ENCODE measurements around the gene CNTN4. TPM values are rescaled to one million over a fixed set of nuclear protein-coding genes. Genes with fewer than 3 reads are reported as not detected.

The CNTN4 gene
- total RNA-seq, 1 donor from 2014 or later, result 11.0 TPM

DNA sequence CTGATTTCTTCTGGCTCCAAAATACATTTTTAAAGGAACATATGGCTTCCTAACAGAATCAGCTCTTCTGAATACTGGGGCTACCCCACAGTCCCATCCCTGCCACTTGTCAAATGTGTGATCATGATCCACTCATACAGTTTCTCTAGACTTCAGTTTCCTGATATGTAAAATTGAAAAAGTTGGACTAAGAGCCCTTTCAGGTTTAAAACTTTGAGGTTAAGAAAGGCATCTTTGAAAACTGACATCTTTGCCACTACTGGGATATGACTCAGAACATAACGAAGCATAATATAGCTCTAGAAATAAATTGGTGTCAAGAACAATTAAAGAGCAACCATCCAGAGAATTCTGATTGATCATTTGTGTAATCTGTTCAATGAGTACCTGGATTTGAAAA lies 763.3 kb downstream of the CNTN4 start:
- H3K27ac ChIP-seq (ENCODE audit: low read depth, low read length), result no peak overlapping the region
- no peak overlapping the region for H3K4me3 ChIP-seq (ENCODE audit: low read length in 3 of 3)
- H3K27me3 ChIP-seq (ENCODE audit: control insufficient read depth in 3 of 3, insufficient read depth in 3 of 3, low read length in 3 of 3), result no peaks in the 10 kb centered on the region
- H3K4me1 ChIP-seq (ENCODE audit: control insufficient read depth in 3 of 3, insufficient read depth in 3 of 3, low read length in 3 of 3), result no peaks in the 10 kb centered on the region
- H3K9ac ChIP-seq (ENCODE audit: low read depth in 1 of 3, low read length in 3 of 3), result no peak overlapping the region
- no peaks in the 10 kb centered on the region for H3K9me3 ChIP-seq (ENCODE audit: control insufficient read depth in 3 of 3, low read length in 3 of 3)
- no peaks in the 10 kb centered on the region for H3K36me3 ChIP-seq (ENCODE audit: control insufficient read depth in 3 of 3, insufficient read depth in 3 of 3, low read length in 3 of 3)

DNA sequence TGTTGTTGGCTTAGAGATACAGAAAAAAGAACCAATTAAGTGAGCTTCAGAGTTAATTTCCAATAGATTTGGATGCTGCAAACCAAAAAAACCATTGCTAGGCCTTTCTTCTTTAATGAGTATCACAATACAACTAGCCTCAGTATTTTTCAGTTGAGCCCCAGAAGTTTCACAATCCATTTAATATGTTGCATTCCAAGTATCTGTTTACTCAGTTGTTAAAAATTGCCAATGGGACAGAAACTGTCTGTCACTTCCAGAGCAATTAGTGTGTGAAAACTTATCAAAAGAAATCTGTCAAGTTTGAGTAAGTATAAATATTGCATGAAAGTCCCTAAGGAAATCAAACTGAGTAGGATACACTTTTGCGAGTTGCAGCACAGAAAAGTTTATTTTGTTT lies 763.7 kb downstream of the CNTN4 start:
- Histone ChIP-seq H3K9ac (ENCODE audit: low read depth in 1 of 3, low read length in 3 of 3) (no peak overlapping the region), H3K4me3 (ENCODE audit: low read length in 3 of 3) (no peak overlapping the region), H3K27me3 (ENCODE audit: control insufficient read depth in 3 of 3, insufficient read depth in 3 of 3, low read length in 3 of 3) (no peaks in the 10 kb centered on the region), H3K36me3 (ENCODE audit: control insufficient read depth in 3 of 3, insufficient read depth in 3 of 3, low read length in 3 of 3) (no peaks in the 10 kb centered on the region), H3K4me1 (ENCODE audit: control insufficient read depth in 3 of 3, insufficient read depth in 3 of 3, low read length in 3 of 3) (no peaks in the 10 kb centered on the region), H3K27ac (ENCODE audit: low read depth, low read length) (no peak overlapping the region), H3K9me3 (ENCODE audit: control insufficient read depth in 3 of 3, low read length in 3 of 3) (no peaks in the 10 kb centered on the region)

DNA sequence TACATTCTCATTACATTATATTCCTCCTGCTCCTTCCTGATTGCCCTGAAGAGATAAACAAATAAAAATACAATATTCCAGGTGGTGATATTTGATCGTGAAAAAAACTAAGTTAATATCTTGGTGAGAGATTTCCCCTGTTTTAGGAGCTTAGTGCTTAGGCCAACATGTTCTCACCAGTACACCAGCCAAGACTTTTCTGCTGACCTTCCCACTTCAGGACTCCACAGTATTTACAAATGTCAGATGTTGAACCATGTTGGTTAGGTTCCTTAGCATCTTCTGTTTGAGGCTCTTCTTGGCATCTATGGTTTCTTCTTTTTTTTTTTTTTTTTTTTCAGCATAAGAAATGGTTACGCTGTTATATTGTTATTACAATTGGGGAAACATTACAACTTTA lies 764.5 kb downstream of the CNTN4 start:
- Histone ChIP-seq H3K4me1 (ENCODE audit: control insufficient read depth in 3 of 3, insufficient read depth in 3 of 3, low read length in 3 of 3) (no peaks in the 10 kb centered on the region), H3K36me3 (ENCODE audit: control insufficient read depth in 3 of 3, insufficient read depth in 3 of 3, low read length in 3 of 3) (no peaks in the 10 kb centered on the region), H3K4me3 (ENCODE audit: low read length in 3 of 3) (no peak overlapping the region), H3K27me3 (ENCODE audit: control insufficient read depth in 3 of 3, insufficient read depth in 3 of 3, low read length in 3 of 3) (no peaks in the 10 kb centered on the region), H3K9ac (ENCODE audit: low read depth in 1 of 3, low read length in 3 of 3) (no peak overlapping the region), H3K9me3 (ENCODE audit: control insufficient read depth in 3 of 3, low read length in 3 of 3) (no peaks in the 10 kb centered on the region), H3K27ac (ENCODE audit: low read depth, low read length) (no peak overlapping the region)

DNA sequence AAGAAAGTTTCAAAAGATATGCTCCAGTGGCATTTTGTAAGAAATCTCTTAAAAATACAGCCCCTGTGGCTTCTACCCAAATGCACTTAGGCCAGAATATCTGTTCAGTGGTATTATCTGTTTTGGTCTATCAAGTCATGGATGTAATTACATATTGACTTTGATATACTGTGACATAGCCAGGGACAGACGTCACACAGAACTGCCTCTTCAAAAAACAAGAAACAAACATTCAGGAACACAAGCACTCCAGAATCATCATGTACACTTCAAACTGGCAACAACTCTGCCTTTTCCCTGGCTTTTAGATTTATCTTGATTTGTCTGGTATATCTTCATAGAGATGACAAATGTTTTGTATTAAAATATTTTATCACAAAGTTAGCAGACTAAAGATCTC lies 771.2 kb downstream of the CNTN4 start:
- H3K27me3 ChIP-seq (ENCODE audit: control insufficient read depth in 3 of 3, insufficient read depth in 3 of 3, low read length in 3 of 3), result no peaks in the 10 kb centered on the region
- peaks cover 0 to 2% (median 0%) of the 10 kb centered on the region in 3 donors for H3K4me1 ChIP-seq (ENCODE audit: control insufficient read depth in 3 of 3, insufficient read depth in 3 of 3, low read length in 3 of 3)
- no peaks in the 10 kb centered on the region for H3K36me3 ChIP-seq (ENCODE audit: control insufficient read depth in 3 of 3, insufficient read depth in 3 of 3, low read length in 3 of 3)
- no peak overlapping the region for H3K27ac ChIP-seq (ENCODE audit: low read depth, low read length)
- H3K4me3 ChIP-seq (ENCODE audit: low read length in 3 of 3), result no peak overlapping the region
- no peak overlapping the region for H3K9ac ChIP-seq (ENCODE audit: low read depth in 1 of 3, low read length in 3 of 3)
- H3K9me3 ChIP-seq (ENCODE audit: control insufficient read depth in 3 of 3, low read length in 3 of 3), result no peaks in the 10 kb centered on the region

DNA sequence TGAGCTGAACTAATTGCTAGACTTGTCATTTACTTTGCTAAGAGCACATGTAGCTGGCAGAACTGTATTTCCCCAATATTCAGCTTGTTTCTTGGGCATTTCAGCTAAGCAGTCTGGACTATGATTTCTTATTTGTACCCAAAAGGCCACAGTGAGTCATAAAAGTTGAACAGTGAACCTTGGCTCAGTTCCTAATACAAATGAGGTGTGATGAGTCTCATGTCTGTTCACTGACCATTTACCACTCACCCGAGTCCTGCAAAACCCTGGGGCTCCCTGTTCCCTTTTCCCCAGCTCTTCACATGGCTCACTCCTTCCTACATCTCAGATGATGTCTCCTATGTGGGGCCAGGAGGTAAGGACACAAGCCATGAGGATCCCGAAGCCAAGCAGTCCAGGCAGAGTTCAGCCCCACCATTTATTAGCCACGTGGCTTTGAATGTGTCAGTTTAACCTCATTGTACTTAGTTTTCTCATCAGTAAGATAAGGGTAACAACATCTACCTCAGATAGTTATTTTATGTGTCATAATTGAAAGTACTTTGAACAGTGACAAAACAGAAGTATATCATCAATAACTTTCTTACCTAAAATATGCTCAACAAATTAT lies 772.2 kb downstream of the CNTN4 start:
- Histone ChIP-seq H3K36me3 (ENCODE audit: control insufficient read depth in 3 of 3, insufficient read depth in 3 of 3, low read length in 3 of 3) (no peaks in the 10 kb centered on the region), H3K4me3 (ENCODE audit: low read length in 3 of 3) (no peak overlapping the region), H3K9me3 (ENCODE audit: control insufficient read depth in 3 of 3, low read length in 3 of 3) (no peaks in the 10 kb centered on the region), H3K4me1 (ENCODE audit: control insufficient read depth in 3 of 3, insufficient read depth in 3 of 3, low read length in 3 of 3) (peaks cover 0 to 2% (median 0%) of the 10 kb centered on the region in 3 donors), H3K27ac (ENCODE audit: low read depth, low read length) (no peak overlapping the region), H3K9ac (ENCODE audit: low read depth in 1 of 3, low read length in 3 of 3) (no peak overlapping the region), H3K27me3 (ENCODE audit: control insufficient read depth in 3 of 3, insufficient read depth in 3 of 3, low read length in 3 of 3) (no peaks in the 10 kb centered on the region)

DNA sequence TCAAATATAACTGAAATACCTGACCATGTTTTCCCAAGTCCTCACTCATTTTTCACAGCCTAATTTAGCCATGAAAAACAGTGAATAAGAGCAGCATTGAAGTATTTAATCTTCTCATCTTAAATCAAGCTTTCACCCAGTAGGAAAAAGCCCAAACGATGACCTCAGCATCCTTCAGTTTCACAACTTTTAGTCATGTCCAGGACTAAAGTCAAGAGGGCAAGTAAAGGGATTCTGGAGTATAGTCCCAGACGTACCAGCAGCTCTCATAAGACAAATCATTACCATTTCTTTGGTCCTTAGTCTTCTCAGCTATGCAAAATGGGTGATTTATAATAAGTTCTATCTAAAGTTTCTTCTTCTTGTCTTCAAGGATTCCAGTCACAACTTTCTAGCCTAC lies 774.2 kb downstream of the CNTN4 start:
- Histone ChIP-seq H3K36me3 (ENCODE audit: control insufficient read depth in 3 of 3, insufficient read depth in 3 of 3, low read length in 3 of 3) (no peaks in the 10 kb centered on the region), H3K9me3 (ENCODE audit: control insufficient read depth in 3 of 3, low read length in 3 of 3) (no peaks in the 10 kb centered on the region), H3K27me3 (ENCODE audit: control insufficient read depth in 3 of 3, insufficient read depth in 3 of 3, low read length in 3 of 3) (no peaks in the 10 kb centered on the region), H3K9ac (ENCODE audit: low read depth in 1 of 3, low read length in 3 of 3) (no peak overlapping the region), H3K4me1 (ENCODE audit: control insufficient read depth in 3 of 3, insufficient read depth in 3 of 3, low read length in 3 of 3) (peaks cover 0 to 2% (median 0%) of the 10 kb centered on the region in 3 donors), H3K27ac (ENCODE audit: low read depth, low read length) (no peak overlapping the region), H3K4me3 (ENCODE audit: low read length in 3 of 3) (no peak overlapping the region)

DNA sequence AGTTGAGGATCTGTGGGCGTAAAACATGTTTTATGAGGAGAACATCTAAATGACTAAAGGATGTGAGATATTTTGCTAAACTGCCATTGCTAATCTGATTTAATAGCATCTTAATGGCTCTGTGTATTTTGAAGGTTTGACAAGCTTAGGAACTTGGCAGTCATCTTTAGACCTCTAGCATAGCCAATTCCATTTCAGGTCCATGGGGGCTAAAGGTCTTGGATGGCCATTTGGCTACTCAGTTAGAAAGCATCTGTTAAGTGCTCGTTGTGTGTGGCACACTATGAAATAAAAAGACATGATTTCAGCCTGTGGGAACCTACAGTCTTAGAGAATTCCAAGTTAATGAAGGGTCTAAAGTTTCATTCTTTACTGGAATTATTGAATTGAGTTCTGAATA lies 775.3 kb downstream of the CNTN4 start:
- Histone ChIP-seq H3K9ac (ENCODE audit: low read depth in 1 of 3, low read length in 3 of 3) (no peak overlapping the region), H3K27ac (ENCODE audit: low read depth, low read length) (no peak overlapping the region), H3K4me3 (ENCODE audit: low read length in 3 of 3) (no peak overlapping the region), H3K4me1 (ENCODE audit: control insufficient read depth in 3 of 3, insufficient read depth in 3 of 3, low read length in 3 of 3) (peaks cover 0 to 2% (median 0%) of the 10 kb centered on the region in 3 donors), H3K36me3 (ENCODE audit: control insufficient read depth in 3 of 3, insufficient read depth in 3 of 3, low read length in 3 of 3) (no peaks in the 10 kb centered on the region), H3K27me3 (ENCODE audit: control insufficient read depth in 3 of 3, insufficient read depth in 3 of 3, low read length in 3 of 3) (no peaks in the 10 kb centered on the region), H3K9me3 (ENCODE audit: control insufficient read depth in 3 of 3, low read length in 3 of 3) (no peaks in the 10 kb centered on the region)

DNA sequence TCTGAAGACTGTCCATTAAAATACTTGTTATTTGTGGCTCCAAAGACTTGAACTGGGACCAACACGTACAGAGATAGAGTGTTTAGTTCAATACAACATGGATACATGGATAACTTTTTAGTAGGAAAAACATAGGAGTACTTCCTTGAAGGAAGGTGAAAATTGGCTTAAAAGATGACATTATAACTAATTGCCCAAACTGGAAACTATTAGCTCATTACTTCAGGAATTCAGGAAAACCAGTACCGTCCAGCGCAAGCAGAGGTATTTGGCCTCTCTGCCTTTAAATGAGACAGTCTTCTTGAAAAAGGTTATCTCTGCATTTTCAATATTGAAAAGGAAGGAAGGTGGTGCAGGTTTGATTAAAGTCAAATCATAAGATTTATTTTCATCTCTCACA lies 777.0 kb downstream of the CNTN4 start:
- Histone ChIP-seq H3K9me3 (ENCODE audit: control insufficient read depth in 3 of 3, low read length in 3 of 3) (no peaks in the 10 kb centered on the region), H3K4me3 (ENCODE audit: low read length in 3 of 3) (no peak overlapping the region), H3K27me3 (ENCODE audit: control insufficient read depth in 3 of 3, insufficient read depth in 3 of 3, low read length in 3 of 3) (no peaks in the 10 kb centered on the region), H3K9ac (ENCODE audit: low read depth in 1 of 3, low read length in 3 of 3) (no peak overlapping the region), H3K36me3 (ENCODE audit: control insufficient read depth in 3 of 3, insufficient read depth in 3 of 3, low read length in 3 of 3) (no peaks in the 10 kb centered on the region), H3K4me1 (ENCODE audit: control insufficient read depth in 3 of 3, insufficient read depth in 3 of 3, low read length in 3 of 3) (peaks cover 0 to 2% (median 0%) of the 10 kb centered on the region in 3 donors), H3K27ac (ENCODE audit: low read depth, low read length) (no peak overlapping the region)

DNA sequence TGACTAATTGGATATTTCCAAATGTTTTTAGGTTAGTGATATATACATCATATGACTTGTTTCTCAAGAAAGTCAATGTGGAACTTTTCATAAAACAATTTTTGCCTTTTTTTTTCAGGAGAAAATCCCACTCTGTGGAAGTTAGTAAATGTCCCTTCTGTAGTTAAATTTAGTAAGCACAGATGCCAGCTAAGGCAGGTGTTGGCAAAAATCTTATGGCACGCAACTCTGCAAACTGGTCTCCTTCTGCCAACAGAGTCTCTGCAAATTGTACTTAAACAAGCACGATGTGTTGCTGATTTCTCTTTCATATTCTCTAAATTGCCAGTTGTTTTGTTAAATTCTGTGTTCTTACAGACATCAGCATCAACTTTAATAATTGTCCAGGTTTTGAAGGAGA lies 777.7 kb downstream of the CNTN4 start:
- Histone ChIP-seq H3K27ac (ENCODE audit: low read depth, low read length) (no peak overlapping the region), H3K27me3 (ENCODE audit: control insufficient read depth in 3 of 3, insufficient read depth in 3 of 3, low read length in 3 of 3) (no peaks in the 10 kb centered on the region), H3K36me3 (ENCODE audit: control insufficient read depth in 3 of 3, insufficient read depth in 3 of 3, low read length in 3 of 3) (no peaks in the 10 kb centered on the region), H3K4me1 (ENCODE audit: control insufficient read depth in 3 of 3, insufficient read depth in 3 of 3, low read length in 3 of 3) (peaks cover 0 to 2% (median 0%) of the 10 kb centered on the region in 3 donors), H3K9me3 (ENCODE audit: control insufficient read depth in 3 of 3, low read length in 3 of 3) (no peaks in the 10 kb centered on the region), H3K4me3 (ENCODE audit: low read length in 3 of 3) (no peak overlapping the region), H3K9ac (ENCODE audit: low read depth in 1 of 3, low read length in 3 of 3) (no peak overlapping the region)

DNA sequence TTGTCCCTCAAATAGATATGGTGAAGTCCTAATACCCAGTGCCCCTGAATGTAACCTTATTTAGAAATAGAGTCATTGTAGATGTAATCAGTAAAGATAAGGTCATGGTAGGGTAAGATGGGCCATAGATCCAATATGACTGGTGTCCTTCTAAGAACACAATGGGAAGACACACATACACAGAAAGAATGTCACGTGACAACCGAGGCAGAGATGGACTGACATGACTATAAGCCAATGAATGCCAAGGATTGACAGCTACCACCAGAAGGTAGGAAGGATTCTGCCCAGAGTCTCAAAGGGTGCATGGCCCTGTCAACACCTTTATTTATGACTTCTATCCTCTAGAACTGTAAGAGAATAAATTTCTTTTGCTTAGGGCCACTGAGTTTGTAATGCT lies 780.4 kb downstream of the CNTN4 start:
- H3K9ac ChIP-seq (ENCODE audit: low read depth in 1 of 3, low read length in 3 of 3), result no peak overlapping the region

More for the DNA sequence above, 780.4 kb downstream of the CNTN4 start:
- no peak overlapping the region for H3K4me3 ChIP-seq (ENCODE audit: low read length in 3 of 3)
- no peaks in the 10 kb centered on the region for H3K4me1 ChIP-seq (ENCODE audit: control insufficient read depth in 3 of 3, insufficient read depth in 3 of 3, low read length in 3 of 3)
- no peaks in the 10 kb centered on the region for H3K9me3 ChIP-seq (ENCODE audit: control insufficient read depth in 3 of 3, low read length in 3 of 3)
- no peaks in the 10 kb centered on the region for H3K36me3 ChIP-seq (ENCODE audit: control insufficient read depth in 3 of 3, insufficient read depth in 3 of 3, low read length in 3 of 3)
- H3K27ac ChIP-seq (ENCODE audit: low read depth, low read length), result no peak overlapping the region
- H3K27me3 ChIP-seq (ENCODE audit: control insufficient read depth in 3 of 3, insufficient read depth in 3 of 3, low read length in 3 of 3), result no peaks in the 10 kb centered on the region

All from skeletal muscle tissue (tissue), 4 donors.